AG04450 (cell line): ENCODE results near the gene AGMO. TPM values are rescaled to one million over a fixed set of nuclear protein-coding genes. Genes with fewer than 3 reads are reported as not detected.

Experiments
- CTCF ChIA-PET: fragments of 300-600, 350-600 bp; formaldehyde crosslinking; extraction: SDS; loops from one replicate; lab custom pipeline; 2022; ENCODE audit warnings: antibody characterized with exemption, inconsistent platforms; lab: Charles Lee
- POLR2A ChIA-PET: fragments of 350-600 bp; formaldehyde crosslinking; extraction: SDS; loops from one replicate; lab custom pipeline; 2021; ENCODE audit warnings: antibody characterized with exemption, inconsistent platforms; lab: Yijun Ruan, JAX
- DNase-seq: peaks from one replicate; pipeline ENCODE4 v3.0.0-alpha.2; 2011; ENCODE audit warnings: low read depth, low spot score
- H3K27ac ChIP-seq: one replicate; pipeline ENCODE4 v1.5.1; 2012; ENCODE audit warnings: low read depth, low read length, control low read depth
- H3K27me3 ChIP-seq: one replicate; pipeline ENCODE4 v1.6.0; 2012; ENCODE audit warnings: low read length; ENCODE audit not compliant: control insufficient read depth, insufficient read depth
- H3K4me3 ChIP-seq: 2 replicates; pipeline ENCODE4 v1.5.1; 2011; ENCODE audit warnings: mild to moderate bottlenecking, low read depth, low read length, control low read depth
- H3K9me3 ChIP-seq: 2 replicates; pipeline ENCODE4 v1.5.1; 2012; ENCODE audit warnings: low read length; ENCODE audit not compliant: control insufficient read depth, insufficient read depth
- CTCF ChIP-seq: IDR thresholded peaks from 2 replicates; pipeline ENCODE4 v1.5.1; 2011; ENCODE audit warnings: low read depth, low read length, control low read depth, inconsistent platforms
- polyA plus RNA-seq: library from polyadenylated mRNA; depleted of rRNA; stranded (reverse); fragments of >200 nt; gene quantifications from 2 replicates; pipeline ENCODE4 v1.2.3, GENCODE V29; 2011

The AGMO gene
- polyA plus RNA-seq, 1 experiment, result 0.10 TPM

GRCh38 chr7:15557686-15558085, 4.1 kb downstream of the AGMO start:
- Histone ChIP-seq H3K4me3 (no peak overlapping the region), H3K27ac (no peak overlapping the region), H3K9me3 (no peaks in the 10 kb centered on the region), H3K27me3 (no peaks in the 10 kb centered on the region)
- no peak for TF ChIP-seq CTCF
- no peak for DNase-seq
- ChIA-PET POLR2A (no interaction called here), CTCF (no interaction called here)

GRCh38 chr7:15557186-15557585, 4.6 kb downstream of the AGMO start:
- POLR2A ChIA-PET, result no interaction called here
- CTCF ChIA-PET, result no interaction called here

GRCh38 chr7:15556339-15557105, 5.3 kb downstream of the AGMO start:
- ChIA-PET POLR2A (no interaction called here), CTCF (interaction anchor here (0.6 kb wide), 1 partner anchor 238 kb away, joined by 4 read pairs; no protein-coding TSS in a partner anchor)
- Histone ChIP-seq H3K27ac (no peak overlapping the region), H3K9me3 (no peaks in the 10 kb centered on the region), H3K4me3 (no peak overlapping the region), H3K27me3 (no peaks in the 10 kb centered on the region)
- TF ChIP-seq CTCF, result no peak
- DNase-seq, result no peak

More at GRCh38 chr7:15557186-15557585, 4.6 kb downstream of the AGMO start:
- no peak for TF ChIP-seq CTCF
- Histone ChIP-seq H3K4me3 (no peak overlapping the region), H3K27me3 (no peaks in the 10 kb centered on the region), H3K27ac (no peak overlapping the region), H3K9me3 (no peaks in the 10 kb centered on the region)
- DNase-seq, result no peak

GRCh38 chr7:15555381-15555859, 6.4 kb downstream of the AGMO start:
- ChIA-PET POLR2A (no interaction called here), CTCF (interaction anchor here (1.0 kb wide), 1 partner anchor 251 kb away, joined by 3 read pairs; no protein-coding TSS in a partner anchor)
- H3K27ac ChIP-seq, result no peak overlapping the region
- TF ChIP-seq CTCF, result peak; percentile 39
- DNase-seq, result no peak
- H3K4me3 ChIP-seq, result no peak overlapping the region
- H3K27me3 ChIP-seq, result no peaks in the 10 kb centered on the region
- no peaks in the 10 kb centered on the region for H3K9me3 ChIP-seq

- no peak for TF ChIP-seq CTCF
- ChIA-PET POLR2A (no interaction called here), CTCF (interaction anchor here (1.0 to 1.4 kb wide), 2 partner anchors 228 to 250 kb away, joined by 3 to 7 read pairs; no protein-coding TSS in a partner anchor)
- no peak overlapping the region for H3K27ac ChIP-seq
- H3K4me3 ChIP-seq, result no peak overlapping the region
- no peaks in the 10 kb centered on the region for H3K27me3 ChIP-seq
- no peaks in the 10 kb centered on the region for H3K9me3 ChIP-seq
- no peak for DNase-seq
Measured at GRCh38 chr7:15554744-15555143, 7.1 kb downstream of the AGMO start.
